IPS DF 19.7 (cell line): ENCODE measurements around the gene SLC25A43.
"Not testable (repeated sequence)": the region's sequence is repeated elsewhere in the genome, so short reads cannot be mapped to it uniquely, and the experiment has no call there.

Experiments used
- DNase-seq: peaks from one replicate; pipeline ENCODE4 v3.0.0-alpha.2; 2013; ENCODE audit warnings: low read depth, low spot score

Gene SLC25A43

DNA sequence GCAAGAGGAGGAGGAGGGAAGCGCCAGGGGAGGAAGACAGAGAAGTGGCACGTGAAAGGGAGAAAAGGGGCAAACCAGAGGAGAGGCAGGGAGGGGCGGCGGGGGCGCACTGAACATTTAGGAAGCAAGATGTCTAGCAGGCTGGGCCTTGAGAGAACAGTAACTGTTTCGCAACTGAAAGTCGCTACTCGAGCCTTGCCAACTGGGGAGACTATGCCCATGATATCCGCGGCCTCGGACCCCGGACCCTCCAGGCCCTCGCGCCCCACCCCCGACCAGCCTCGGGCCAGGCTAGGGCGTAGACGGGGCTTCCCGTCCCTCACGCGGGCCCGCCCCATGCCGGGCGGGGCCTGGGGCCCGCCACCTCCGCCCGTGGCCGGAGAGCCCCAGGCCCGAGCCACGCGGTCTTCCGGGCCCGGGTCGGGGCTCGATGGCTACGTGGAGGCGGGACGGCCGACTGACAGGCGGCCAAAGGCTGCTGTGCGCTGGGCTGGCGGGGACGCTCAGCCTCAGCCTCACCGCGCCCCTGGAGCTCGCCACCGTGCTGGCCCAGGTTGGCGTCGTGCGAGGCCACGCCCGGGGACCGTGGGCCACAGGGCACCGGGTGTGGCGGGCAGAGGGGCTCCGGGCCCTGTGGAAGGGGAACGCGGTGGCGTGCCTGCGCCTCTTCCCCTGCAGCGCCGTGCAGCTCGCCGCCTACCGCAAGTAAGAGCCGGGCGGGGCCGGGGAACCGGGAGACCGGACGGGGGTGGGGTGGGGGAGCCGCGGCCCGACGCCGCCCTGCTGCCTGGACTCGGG, at the start of gene SLC25A43:
SLC25A43 (plus strand) TSS at position 363 of the 798 bp plus-strand sequence; CDS start at position 431, 68 bp downstream.
- DNase-seq = no peak

DNA sequence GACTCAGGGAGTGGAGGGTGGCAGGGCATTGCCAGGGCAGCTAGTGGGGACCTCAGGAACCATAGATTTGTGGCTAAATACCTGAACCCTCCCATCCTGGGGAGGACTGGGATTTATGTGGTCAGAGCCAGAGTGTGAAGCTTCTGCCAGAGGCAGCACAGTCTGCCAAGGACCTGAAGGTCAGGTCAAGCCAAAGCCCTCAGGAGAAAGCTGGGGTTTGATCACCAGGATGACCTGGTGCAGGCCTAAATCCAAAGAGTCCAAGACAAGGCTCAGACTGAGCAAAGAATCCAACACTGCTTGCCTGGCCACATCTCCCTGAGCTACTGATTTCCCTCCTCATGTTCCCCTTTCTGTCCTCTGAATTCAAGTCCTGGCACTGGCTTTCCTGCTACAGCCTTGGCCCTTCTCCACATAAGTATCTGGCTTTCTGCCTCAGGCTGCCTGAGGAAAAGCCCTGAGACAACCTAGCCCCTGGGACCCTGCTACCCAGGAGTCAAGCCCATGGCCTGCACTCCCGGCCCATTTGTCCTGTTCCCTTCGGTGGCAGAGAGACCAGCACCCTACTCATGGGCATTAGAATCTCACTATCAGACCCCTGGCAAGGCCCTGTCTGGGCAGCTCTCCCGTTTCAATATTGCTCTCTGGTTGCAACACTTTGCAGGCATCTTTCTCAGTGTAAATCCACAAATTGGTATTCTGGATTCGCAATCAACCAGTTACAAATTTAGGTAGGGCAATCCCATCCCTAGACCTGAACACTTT, 39.3 kb upstream of the SLC25A43 start:
- DNase-seq = no peak

DNA sequence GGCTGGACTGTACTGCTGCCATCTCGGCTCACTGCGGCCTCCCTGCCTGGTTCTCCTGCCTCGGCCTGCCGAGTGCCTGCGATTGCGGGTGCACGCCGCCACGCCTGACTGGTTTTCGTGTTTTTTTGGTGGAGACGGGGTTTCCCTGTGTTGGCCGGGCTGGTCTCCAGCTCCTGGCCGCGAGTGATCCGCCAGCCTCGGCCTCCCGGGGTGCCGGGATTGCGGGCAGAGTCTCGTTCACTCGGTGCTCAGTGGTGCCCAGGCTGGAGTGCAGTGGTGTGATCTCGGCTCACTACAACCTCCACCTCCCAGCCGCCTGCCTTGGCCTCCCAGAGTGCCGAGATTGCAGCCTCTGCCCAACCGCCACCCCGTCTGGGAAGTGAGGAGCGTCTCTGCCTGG, 37.7 kb upstream of the SLC25A43 start:
- not testable (repeated sequence) for DNase-seq

DNA sequence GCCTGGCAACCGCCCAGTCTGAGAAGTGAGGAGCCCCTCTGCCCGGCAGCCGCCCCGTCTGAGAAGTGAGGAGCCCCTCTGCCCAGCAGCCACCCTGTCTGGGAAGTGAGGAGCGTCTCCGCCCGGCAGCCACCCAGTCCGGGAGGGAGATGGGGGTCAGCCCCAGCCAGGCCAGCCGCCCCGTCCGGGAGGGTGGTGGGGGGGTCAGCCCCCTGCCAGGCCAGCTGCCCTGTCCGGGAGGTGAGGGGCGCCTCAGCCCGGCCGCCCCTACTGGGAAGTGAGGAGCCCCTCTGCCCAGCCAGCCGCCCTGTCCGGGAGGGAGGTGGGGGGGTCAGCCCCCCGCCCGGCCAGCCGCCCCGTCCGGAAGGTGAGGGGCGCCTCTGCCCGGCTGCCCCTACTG, 37.1 kb upstream of the SLC25A43 start:
- not testable (repeated sequence) for DNase-seq

DNA sequence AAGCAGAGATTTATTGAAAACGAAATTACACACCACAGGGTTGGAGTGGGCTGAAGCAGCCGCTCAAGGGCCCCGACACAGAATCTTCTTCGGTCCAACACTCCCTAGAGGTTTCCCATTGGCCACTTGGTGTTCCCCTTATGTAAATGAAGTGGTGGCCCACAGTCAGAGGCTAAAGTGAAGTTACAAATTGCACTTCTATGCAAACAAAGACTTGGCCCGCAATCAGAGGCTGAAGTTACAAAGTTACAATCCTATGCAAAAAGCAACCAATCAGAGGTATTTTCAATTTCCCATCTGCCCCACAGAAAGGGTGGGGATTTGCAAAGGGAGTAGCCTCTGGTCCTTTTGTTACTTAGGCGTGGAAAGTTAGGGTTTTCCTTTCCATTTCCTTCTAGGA, 35.7 kb upstream of the SLC25A43 start:
- no peak for DNase-seq

DNA sequence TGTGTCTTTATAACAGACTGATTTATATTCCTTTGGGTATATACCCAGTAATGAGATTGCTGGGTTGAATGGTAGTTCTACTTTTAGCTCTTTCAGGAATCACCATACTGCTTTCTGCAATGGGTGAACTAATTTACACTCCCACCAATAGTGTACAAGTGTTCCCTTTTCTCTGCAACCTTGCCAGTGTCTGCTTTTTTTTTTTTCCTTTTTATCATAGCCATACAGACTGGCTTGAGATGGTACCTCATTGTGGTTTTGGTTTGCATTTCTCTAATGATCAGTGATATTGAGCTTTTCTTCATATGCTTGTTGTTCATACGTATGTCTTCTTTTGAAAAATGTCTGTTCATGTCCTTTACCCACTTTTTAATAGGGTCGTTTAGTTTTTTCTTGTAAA, 27.3 kb upstream of the SLC25A43 start:
- DNase-seq = not testable (repeated sequence)

DNA sequence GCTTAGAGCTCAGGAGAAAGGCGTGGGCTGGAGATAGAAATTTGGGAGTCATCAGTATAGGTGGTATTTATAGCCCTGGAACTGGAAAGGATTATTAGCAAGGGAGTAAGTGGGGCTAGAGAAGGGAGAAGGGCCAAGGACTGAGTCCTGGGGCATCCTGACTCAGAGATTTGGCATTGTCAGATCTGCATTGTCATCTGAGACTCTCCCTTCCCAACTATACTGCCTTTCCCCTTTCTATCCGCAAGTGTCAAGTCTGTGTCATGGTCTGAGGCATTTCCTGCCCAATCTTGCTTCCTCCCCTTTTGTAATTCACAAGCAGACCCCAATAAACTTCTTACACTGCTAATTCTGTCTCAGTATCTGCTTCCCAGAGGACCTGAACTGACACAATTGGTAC, 24.4 kb upstream of the SLC25A43 start:
- no peak for DNase-seq

DNA sequence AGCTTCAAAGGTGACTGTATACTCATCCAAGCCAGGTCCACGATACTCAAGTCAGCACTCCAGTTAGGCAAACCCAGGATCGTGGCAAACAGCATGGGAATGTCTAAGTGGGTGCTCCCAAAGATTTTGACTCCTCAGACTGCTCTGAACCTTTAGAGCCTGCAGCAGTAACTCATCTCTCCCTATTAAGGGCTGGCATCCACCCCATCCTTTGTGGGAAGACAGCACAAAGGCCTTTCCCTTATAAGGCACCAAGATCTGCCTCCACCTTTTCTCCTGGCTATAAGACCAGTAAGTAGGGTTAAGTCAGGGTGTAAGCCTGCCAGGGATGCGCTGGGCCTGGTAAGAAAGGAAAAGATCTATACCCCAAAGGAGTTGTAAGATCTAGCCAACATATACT, 23.6 kb upstream of the SLC25A43 start:
- no peak for DNase-seq

DNA sequence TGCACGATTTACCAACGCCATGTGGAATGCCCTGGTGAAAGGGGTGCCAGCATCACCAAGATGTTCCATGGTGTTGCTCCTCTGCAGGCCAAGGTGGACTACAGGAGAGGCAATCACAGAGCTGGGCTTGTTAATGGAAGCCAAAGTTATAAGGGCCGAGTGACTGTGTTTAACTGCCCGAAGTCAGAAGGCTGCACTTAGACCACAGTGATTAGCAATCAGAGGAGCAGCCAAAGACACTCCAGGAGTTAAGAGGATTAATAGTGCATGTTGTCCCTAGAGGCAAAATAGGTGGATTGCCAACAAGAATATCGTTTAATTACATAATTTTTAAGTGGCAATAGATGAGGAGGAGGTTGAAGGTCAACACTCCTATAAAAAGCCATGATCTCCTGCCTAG, 22.8 kb upstream of the SLC25A43 start:
- DNase-seq = no peak

DNA sequence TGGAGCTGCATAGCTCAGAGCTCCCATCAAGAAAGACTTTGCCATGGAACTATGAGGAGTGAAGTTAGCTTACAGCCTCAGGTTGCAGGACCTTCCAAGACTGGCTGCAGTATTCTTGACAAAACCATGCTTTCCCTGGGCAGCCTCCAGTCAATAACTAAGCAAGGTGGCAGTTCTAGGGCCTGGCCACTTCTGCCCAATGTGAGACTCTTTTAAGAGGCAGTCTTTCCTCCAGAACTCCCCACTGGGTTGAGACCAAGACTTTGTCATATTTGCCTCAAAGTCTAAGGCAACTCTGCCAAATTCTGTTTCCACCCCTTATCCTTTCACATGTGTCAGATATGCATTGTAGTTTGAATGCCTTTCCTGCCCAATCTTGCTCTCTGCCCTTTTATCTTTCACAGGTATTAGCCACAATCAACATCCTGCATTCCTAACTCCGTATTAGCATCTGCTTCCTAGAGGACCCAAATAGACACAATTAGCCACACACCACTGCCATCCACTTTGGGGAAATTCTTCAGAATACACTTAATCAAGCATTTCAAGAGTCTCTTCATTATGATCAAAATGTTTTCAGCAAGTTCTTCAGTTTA, 17.7 kb upstream of the SLC25A43 start:
- DNase-seq = no peak

DNA sequence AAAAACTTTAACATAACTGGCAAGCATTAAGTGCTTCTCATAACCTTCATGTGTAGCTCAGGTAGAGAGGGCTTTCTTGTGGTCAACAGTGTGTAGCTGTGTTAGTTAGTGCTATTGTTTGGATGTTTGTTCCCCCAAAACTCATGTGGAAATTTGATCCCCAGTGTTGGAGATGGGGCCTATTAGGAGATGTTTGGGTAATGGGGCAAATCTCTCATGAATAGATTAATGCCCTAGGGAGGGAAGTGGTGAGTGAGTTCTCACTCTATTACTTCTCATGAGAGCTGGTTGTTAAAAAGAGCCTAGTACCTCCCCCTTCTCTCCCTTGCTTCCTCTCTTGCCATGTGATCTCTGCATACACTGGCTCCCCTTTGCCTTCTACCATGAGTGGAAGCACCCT, 16.5 kb upstream of the SLC25A43 start:
- DNase-seq = no peak

DNA sequence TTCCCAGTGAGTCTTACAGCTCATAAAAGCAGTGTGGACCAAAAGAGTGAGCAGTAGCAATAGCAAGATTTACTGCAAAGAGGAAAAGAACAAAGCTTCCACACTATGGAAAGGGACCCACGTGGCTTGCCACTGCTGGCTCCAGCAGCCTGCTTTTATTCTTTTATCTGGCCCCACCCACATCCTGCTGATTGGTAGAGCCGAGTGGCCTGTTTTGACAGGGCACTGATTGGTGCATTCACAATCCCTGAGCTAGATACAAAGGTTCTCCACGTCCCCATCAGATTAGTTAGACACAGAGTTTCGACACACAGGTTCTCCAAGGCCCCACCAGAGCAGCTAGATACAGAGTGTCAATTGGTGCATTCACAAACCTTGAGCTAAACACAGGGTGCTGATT, 12.5 kb upstream of the SLC25A43 start:
- not testable (repeated sequence) for DNase-seq

DNA sequence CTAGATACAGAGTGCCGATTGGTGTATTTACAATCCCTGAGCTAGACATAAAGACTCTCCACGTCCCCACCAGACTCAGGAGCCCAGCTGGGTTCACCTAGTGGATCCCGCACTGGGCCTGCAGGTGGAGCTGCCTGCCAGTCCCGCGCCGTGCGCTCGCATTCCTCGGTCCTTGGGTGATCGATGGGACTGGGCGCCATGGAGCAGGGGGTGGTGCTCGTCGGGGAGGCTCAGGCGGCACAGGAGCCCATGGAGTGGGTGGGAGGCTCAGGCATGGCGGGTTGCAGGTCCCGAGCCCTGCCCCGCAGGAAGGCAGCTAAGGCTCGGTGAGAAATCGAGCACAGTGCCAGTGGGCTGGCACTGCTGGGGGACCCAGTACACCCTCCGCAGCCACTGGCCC, 11.7 kb upstream of the SLC25A43 start:
- not testable (repeated sequence) for DNase-seq

DNA sequence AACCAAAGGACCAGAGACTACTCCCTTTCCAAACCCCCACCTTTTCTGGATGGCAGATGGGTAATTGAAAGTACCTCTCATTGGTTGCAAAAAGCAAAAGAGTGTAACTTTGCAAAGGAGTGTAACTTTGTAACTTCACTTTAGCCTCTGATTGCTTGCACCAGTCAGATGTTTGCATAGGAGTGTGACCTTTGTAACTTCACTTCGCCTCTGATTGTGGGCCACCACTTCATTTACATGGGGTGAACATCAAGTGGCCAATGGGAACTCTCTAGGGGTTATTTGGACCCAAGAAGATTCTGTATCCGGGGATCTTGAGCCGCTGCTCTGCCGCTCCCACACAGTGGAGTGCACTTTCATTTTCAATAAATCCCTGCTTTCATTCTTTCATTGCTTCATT, 9.9 kb upstream of the SLC25A43 start:
- DNase-seq = no peak

DNA sequence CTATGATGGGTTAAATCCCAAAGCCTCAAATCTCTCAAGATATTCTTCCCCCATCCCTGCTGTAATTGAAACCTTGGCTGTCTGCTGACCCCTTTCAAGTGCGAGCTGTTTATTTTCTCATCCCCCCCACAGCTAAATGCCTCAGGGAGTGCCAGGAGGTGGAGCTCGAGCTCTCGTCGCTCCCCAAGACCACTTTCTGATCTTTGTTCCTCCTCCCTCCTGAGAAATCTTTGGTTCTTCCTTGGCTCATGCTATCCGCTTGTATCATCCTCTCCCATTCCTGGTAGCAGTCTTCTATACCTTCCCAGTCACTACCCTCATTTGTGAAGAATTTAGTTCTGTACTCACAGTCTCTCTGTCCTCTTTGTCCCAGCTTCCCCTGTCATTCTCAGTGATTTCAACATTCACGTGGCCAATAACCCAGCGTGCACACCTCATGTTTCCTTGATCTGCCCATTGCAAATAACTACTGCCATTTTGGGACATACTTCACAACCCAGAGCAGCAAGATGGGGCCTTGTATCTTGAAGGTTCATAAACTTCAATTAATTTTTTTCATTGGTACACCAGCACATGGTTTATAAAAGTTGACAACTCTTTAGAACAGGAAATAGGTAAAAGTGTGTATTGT, 9.2 kb upstream of the SLC25A43 start:
- no peak for DNase-seq

DNA sequence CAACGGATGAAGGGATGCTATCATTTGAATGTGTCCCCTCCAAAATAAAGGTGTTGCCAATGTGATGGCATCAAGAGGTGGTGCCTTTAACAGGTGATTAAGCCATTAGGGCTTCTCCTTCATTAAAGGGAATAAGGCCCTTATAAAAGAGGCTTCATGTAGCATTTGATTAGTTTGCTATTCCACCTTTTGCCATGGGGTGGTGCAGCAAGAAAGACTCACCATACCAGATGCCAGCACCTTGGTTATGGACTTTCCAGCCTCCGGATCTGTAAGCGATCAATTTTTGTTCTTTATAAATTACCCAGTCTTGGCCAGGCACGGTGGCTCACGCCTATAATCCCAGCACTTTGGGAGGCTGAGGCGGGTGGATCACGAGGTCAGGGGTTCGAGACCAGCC, 7.9 kb upstream of the SLC25A43 start:
- no peak for DNase-seq

DNA sequence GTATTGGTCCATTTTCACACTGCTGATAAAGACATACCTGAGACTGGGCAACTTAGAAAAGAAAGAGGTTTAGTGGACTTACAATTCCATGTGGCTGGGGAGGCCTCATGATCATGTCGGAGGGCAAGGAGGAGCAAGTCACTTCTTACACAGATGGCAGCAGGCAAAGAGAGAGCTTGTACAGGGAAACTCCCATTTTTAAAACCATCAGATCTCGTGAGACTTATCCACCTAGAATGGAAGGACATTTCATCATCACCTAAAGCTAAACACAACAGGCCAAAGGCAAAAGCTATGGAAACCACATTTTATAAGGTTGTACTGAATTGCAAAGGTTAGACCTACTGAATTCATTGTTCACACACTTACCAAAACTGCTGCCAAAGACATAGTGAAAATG, 6.0 kb upstream of the SLC25A43 start:
- no peak for DNase-seq

DNA sequence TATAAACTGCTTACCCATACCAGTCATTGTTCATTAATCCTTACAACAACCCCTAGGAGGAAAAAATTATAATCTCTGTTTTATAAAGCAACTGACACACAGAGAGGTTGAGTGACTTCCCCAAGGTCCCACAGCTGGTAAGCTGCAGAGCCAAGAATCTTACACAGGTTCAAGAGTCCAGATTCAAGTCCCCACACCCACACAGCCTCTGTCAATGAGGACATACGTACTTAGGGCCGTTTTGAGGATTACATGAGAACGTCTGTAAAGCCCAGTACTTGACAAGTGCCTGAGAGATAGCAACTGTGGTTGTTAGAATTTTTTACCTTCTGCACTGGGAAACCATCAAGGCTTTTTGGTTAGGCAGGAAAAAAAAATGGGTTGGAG, 556 bp upstream of the SLC25A43 start:
- DNase-seq = no peak

DNA sequence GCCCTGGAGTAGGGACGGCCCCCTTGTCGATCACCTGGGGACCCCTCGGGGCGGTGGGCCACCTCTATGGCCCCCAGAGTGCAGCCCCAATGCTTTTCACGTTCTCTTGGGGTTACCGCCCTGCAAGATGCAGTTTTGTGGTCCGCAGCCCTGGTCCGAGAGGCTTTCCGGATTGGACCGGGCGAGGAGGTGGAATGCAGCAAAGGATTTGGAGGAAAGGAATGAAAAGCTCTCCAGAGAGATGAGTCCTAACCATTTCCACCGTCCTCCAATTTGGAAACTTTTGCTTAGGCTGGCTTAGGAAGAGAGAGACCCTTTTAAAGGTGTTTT, 601 bp downstream of the SLC25A43 start:
- no peak for DNase-seq

DNA sequence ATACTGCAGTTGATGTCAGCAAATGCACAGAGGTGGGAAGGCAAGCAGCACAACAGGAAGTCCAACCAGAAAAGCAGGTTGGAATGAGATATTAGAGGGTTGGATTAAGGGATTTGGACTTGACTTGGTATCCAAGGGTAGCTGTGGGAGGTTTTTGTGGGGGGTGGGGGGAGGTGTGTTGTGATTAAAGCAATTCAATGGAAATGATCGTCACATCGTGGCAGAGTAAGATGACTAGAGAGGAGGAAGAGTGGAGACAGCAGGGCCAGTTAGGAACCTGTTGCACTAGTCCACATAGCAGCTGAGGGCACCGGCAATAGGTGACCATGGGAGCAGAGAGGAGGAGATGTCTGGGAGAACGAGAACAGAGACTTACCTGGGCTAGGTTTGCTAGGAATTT, 2.4 kb downstream of the SLC25A43 start:
- DNase-seq = no peak

DNA sequence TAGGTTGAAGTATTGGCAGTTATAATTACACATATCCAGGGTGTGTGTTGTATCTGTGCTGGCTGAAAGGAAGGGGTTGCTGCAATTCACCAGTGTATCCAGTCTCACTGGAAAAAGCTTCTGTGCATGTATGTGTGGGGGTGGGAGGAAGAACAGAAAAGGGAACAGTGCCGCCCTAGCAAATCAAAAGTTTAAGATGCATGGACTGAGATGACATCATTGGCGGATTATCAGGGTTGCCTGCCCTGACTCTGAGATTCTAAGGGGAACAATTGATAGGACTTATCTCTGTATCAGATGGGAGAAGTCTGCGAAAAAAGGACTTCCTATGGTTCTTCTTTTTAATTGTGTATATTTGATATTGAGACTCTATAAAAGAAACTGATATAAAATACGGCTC, 3.5 kb downstream of the SLC25A43 start:
- DNase-seq = no peak

DNA sequence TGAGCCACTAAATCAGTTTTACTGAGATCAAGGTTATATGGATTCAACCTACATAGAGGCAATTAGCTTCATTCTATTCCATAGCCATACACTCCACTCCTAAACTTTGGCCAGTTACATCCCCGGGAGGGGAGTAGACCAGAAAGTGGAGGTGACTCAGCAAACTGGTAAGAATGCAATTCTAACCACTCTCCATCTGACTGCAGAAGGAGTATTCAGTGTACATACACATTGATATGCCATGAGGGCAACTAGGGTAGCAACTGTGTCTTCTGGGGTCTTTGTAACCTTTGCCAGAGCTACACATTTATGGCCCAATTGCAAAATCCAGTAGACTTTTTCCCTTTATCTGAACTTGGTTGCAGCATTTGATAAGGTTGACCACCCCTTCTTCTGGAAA, 7.6 kb downstream of the SLC25A43 start:
- no peak for DNase-seq
